HepG2 (cell line): ENCODE measurements around the gene EPHA3. TPM values are rescaled to one million over a fixed set of nuclear protein-coding genes. Genes with fewer than 3 reads are reported as not detected.

Experiments used
- ATAC-seq: fragments of 200-7000 bp; cut with Tn5 transposase; 3 replicates; pipeline ENCODE4 v1.9.1; 2020; ENCODE audit warnings: mild to moderate bottlenecking, moderate library complexity
- BruUV-seq: library from RNA; stranded (reverse); fragments of 400-500 nt; replicated peaks from 2 replicates; lab custom pipeline; 2021; lab: Mats Ljungman, UMichigan
- CTCF ChIA-PET: fragments of 300-600 bp; formaldehyde crosslinking; extraction: SDS; loops from one replicate; lab custom pipeline; 2021; ENCODE audit warnings: low total read pairs, inconsistent platforms, low intra/inter-chr PET ratio; lab: Yijun Ruan, JAX
- POLR2A ChIA-PET: fragments of 350-600 bp; sonication (Branson Sonifier 250); formaldehyde crosslinking; loops from one replicate; lab custom pipeline; 2020; ENCODE audit warnings: antibody characterized with exemption, inconsistent platforms; lab: Yijun Ruan, JAX
- DNase-seq: peaks from one replicate; pipeline ENCODE4 v3.0.0-alpha.2; 2015; ENCODE audit warnings: low spot score
- FAIRE-seq: peaks from 3 replicates; lab custom pipeline; 2011; peaks lifted over from hg19 to GRCh38; lab: Jason Lieb, UNC
- H2AFZ ChIP-seq: one replicate; pipeline ENCODE4 v1.6.1; 2011; ENCODE audit warnings: low read length, inconsistent platforms
- H3K27ac ChIP-seq: fragments of 300-600 bp; 3 replicates; pipeline ENCODE4 v1.8.0; 2011; ENCODE audit warnings: mixed run types, mild to moderate bottlenecking, mixed read lengths, low read length, inconsistent platforms; ENCODE audit not compliant: insufficient read depth; ENCODE audit errors: extremely low read length
- H3K27me3 ChIP-seq, 2 experiments: fragments of 200-600 bp in 1 of 2; 2 replicates in 1 of 2; 3 replicates in 1 of 2; pipeline versions ENCODE4 v1.6.0 to v1.8.0; 2011; ENCODE audit warnings: low read length in 2 of 2, mild to moderate bottlenecking in 2 of 2, moderate library complexity in 2 of 2, inconsistent platforms in 1 of 2; ENCODE audit not compliant: insufficient read depth in 2 of 2, control insufficient read depth in 1 of 2
- H3K36me3 ChIP-seq, 2 experiments: fragments of 200-600 bp in 1 of 2; replicated peaks in 1 of 2; 2 replicates in 1 of 2; 3 replicates in 1 of 2; pipeline versions ENCODE4 v1.5.1 to v1.8.0; 2011; ENCODE audit warnings: low read length in 2 of 2, inconsistent platforms in 1 of 2; ENCODE audit not compliant: insufficient read depth in 2 of 2, control insufficient read depth in 1 of 2
- H3K4me1 ChIP-seq: 2 replicates; pipeline ENCODE4 v1.5.1; 2012; ENCODE audit warnings: low read length, inconsistent platforms; ENCODE audit not compliant: insufficient read depth
- H3K4me2 ChIP-seq: 2 replicates; pipeline ENCODE4 v1.6.0; 2011; ENCODE audit warnings: low read depth, low read length, inconsistent platforms
- H3K4me3 ChIP-seq, 3 experiments: fragments of 200-600 bp in 1 of 3; sonication (generic), shearing (Covaris generic) in 1 of 3; replicated peaks in 1 of 3; 2 replicates each; pipeline ENCODE4 v1.5.1; 2011 to 2016; ENCODE audit warnings: low read length in 3 of 3, inconsistent platforms in 2 of 3, low read depth in 2 of 3, mild to moderate bottlenecking in 2 of 3, control low read depth in 1 of 3, mixed read lengths in 1 of 3; ENCODE audit not compliant: insufficient read depth in 1 of 3
- H3K79me2 ChIP-seq: one replicate; pipeline ENCODE4 v1.6.1; 2011; ENCODE audit warnings: low read length, inconsistent platforms; ENCODE audit not compliant: insufficient read depth
- H3K9ac ChIP-seq: 2 replicates; pipeline ENCODE4 v1.6.0; 2011; ENCODE audit warnings: mild to moderate bottlenecking, low read depth, low read length, inconsistent platforms; ENCODE audit not compliant: insufficient read depth
- H3K9me3 ChIP-seq: 2 replicates; pipeline ENCODE4 v1.5.1; 2012; ENCODE audit warnings: mild to moderate bottlenecking, low read length
- H4K20me1 ChIP-seq: 2 replicates; pipeline ENCODE4 v1.6.0; 2011; ENCODE audit warnings: inconsistent platforms, mild to moderate bottlenecking, low read length, moderate library complexity; ENCODE audit not compliant: insufficient read depth
- ARNTL ChIP-seq: sonication (generic); formaldehyde crosslinking; IDR thresholded peaks from 2 replicates; pipeline ENCODE4 v1.4.0; 2020; ENCODE audit warnings: mild to moderate bottlenecking, missing genetic modification reagents
- FOXA3 ChIP-seq: IDR thresholded peaks from 2 replicates; pipeline ENCODE4 v1.6.1; 2016; ENCODE audit warnings: missing genetic modification reagents, missing compliant biosample characterization
- IRF9 ChIP-seq: sonication (generic); formaldehyde crosslinking; IDR thresholded peaks from 2 replicates; pipeline ENCODE4 v1.8.0; 2022; ENCODE audit warnings: missing genetic modification reagents, mild to moderate bottlenecking, borderline replicate concordance
- NFE2 ChIP-seq: sonication (generic); formaldehyde crosslinking; IDR thresholded peaks from 2 replicates; pipeline ENCODE4 v1.4.0; 2020; ENCODE audit warnings: missing genetic modification reagents
- RAD21 ChIP-seq: fragments of 450-650 bp; formaldehyde crosslinking; IDR thresholded peaks from 2 replicates; pipeline ENCODE4 v1.5.0; 2020; ENCODE audit warnings: mild to moderate bottlenecking
- SRSF4 ChIP-seq: fragments of 200-400 bp; formaldehyde crosslinking; IDR thresholded peaks from one replicate; pipeline ENCODE4 v1.6.1; 2018; ENCODE audit warnings: mild to moderate bottlenecking, low read depth, low read length, moderate library complexity; ENCODE audit not compliant: poor library complexity, severe bottlenecking
- SSRP1 ChIP-seq: IDR thresholded peaks from 2 replicates; pipeline ENCODE4 v1.6.1; 2016; ENCODE audit warnings: control low read depth
- TEAD2 ChIP-seq: sonication (generic); formaldehyde crosslinking; IDR thresholded peaks from 2 replicates; pipeline ENCODE4 v1.9.0; 2021; ENCODE audit warnings: missing genetic modification reagents
- YY1 ChIP-seq: IDR thresholded peaks from 2 replicates; pipeline ENCODE4 v1.6.1; 2011; ENCODE audit warnings: low read length, low read depth, moderate library complexity, mild to moderate bottlenecking; ENCODE audit not compliant: insufficient read depth, insufficient replicate concordance
- ZBTB38 ChIP-seq: sonication (generic); formaldehyde crosslinking; IDR thresholded peaks from 2 replicates; pipeline ENCODE4 v1.5.1; 2020; ENCODE audit warnings: mild to moderate bottlenecking, missing genetic modification reagents
- ZFP36L1 ChIP-seq: sonication (generic); formaldehyde crosslinking; IDR thresholded peaks from 2 replicates; pipeline ENCODE4 v1.8.0; 2022; ENCODE audit warnings: mild to moderate bottlenecking, missing genetic modification reagents, moderate library complexity
- ZNF460 ChIP-seq: sonication (generic); formaldehyde crosslinking; IDR thresholded peaks from 2 replicates; pipeline ENCODE4 v1.5.1; 2020; ENCODE audit warnings: missing genetic modification reagents, mild to moderate bottlenecking, borderline replicate concordance
- ZNF619 ChIP-seq: sonication (generic); formaldehyde crosslinking; IDR thresholded peaks from 2 replicates; pipeline ENCODE4 v1.4.0; 2020; ENCODE audit warnings: mild to moderate bottlenecking, missing genetic modification reagents
- WGBS: methylation state at CpG from one replicate; pipeline ENCODE4 v1.1.6; 2017; ENCODE audit warnings: low lambda C conversion rate; 5-methylcytosine and 5-hydroxymethylcytosine counted together
- in situ Hi-C: cut with HindIII; loops from 2 replicates; pipeline ENCODE4 v1.10.0; 2017; ENCODE audit warnings: low pct_unique_long_range_greater_than_20kb; ENCODE audit not compliant: extremely low pct_ligation_motif_present
- intact Hi-C: fragments of 100-400 bp; cut with micrococcal nuclease; formaldehyde crosslinking; loops from one replicate; pipeline ENCODE4 v1.10.0; 2022; ENCODE audit not compliant: unreplicated experiment
- polyA plus RNA-seq, 8 experiments: library from polyadenylated mRNA; depleted of rRNA in 3 of 8; stranded (reverse) in 7 of 8; unstranded in 1 of 8; fragments of >200 nt; fragmentation: Illumina TruSeq in 4 of 8; extraction: Trizol in 4 of 8; gene quantifications; 2 replicates each; pipeline versions ENCODE4 v1.2.1 to v1.2.3, GENCODE V29; 2011 to 2016; ENCODE audit warnings: low read depth in 4 of 8, missing spikeins in 1 of 8, mixed read lengths in 1 of 8; ENCODE audit not compliant: insufficient read depth in 1 of 8
- total RNA-seq, 5 experiments: library from RNA; depleted of rRNA; stranded (reverse); fragments of >200 nt; fragmentation: Illumina TruSeq; extraction: Trizol; gene quantifications; 2 replicates each; pipeline ENCODE4 v1.2.3, GENCODE V29; 2016; ENCODE audit warnings: low read depth in 1 of 5
- TF ChIP-seq, protein P1 (sequence below): sonication (generic); formaldehyde crosslinking; IDR thresholded peaks from 2 replicates; pipeline ENCODE4 v1.4.0; 2020; ENCODE audit warnings: mild to moderate bottlenecking, missing genetic modification reagents

EPHA3 gene
- total and polyA plus RNA-seq, 2 of the 13 experiments (the other 11 are each of a cell fraction or from before 2014, with no cell fraction given): 0.01 TPM; not detected in 1

GRCh38 chr3:89440386-89440785, 333.0 kb downstream of the EPHA3 start (continued):
- TF ChIP-seq ZFP36L1: no peak
- no peak for TF ChIP-seq FOXA3 (CRISPR knock-in tag)

DNA sequence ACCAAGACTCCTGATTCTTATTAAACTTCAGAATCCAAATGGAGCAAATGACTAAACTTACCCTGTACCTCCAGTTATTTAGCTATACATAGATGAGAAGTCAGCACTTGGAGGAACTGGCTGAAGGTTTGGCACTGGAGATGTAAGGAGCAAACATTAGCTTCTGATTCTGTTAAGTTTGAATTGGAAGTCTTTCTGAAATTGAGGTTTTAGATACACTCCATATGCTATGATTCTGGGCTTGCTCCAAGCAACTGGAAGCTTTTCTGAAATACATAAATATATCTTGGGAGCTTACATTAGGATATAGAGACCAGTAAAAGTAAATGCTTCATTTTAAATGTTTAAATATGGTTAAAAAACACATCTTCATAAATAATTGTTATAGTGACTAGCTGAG, 333.7 kb downstream of the EPHA3 start:
- H3K9me3 ChIP-seq: no peaks in the 10 kb centered on the region
- in situ Hi-C loops (no loop called here), intact Hi-C loops (no loop called here)
- H3K36me3 ChIP-seq: no peaks in the 10 kb centered on the region
- POLR2A ChIA-PET: no interaction called here
- H2AFZ ChIP-seq: no peak overlapping the region
- FAIRE-seq: no peak
- H3K27ac ChIP-seq: no peak overlapping the region
- DNase-seq: no peak
- ATAC-seq: no peak
- BruUV-seq: no TSS peak
- H3K9ac ChIP-seq: no peak overlapping the region
- H3K27me3 ChIP-seq: no peaks in the 10 kb centered on the region; a peak in 1 of 5 replicates
- no peaks in the 10 kb centered on the region for H3K4me1 ChIP-seq
- TF ChIP-seq SSRP1 (CRISPR knock-in tag) (no peak), IRF9 (CRISPR knock-in tag) (no peak)
- TF ChIP-seq, protein P1, sequence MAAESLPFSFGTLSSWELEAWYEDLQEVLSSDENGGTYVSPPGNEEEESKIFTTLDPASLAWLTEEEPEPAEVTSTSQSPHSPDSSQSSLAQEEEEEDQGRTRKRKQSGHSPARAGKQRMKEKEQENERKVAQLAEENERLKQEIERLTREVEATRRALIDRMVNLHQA: no peak
- CTCF ChIA-PET: no interaction called here
- H3K4me2 ChIP-seq: no peak overlapping the region
- H3K4me3 ChIP-seq: no peak overlapping the region
- no peaks in the 10 kb centered on the region for H4K20me1 ChIP-seq
- H3K79me2 ChIP-seq: no peaks in the 10 kb centered on the region

- Histone ChIP-seq H3K4me2 (no peak overlapping the region), H3K79me2 (no peaks in the 10 kb centered on the region), H3K27ac (no peak overlapping the region), H4K20me1 (no peaks in the 10 kb centered on the region), H3K4me3 (no peak overlapping the region), H3K4me1 (no peaks in the 10 kb centered on the region), H3K27me3 (no peaks in the 10 kb centered on the region; a peak in 1 of 5 replicates), H3K36me3 (no peaks in the 10 kb centered on the region), H3K9ac (no peak overlapping the region), H2AFZ (no peak overlapping the region), H3K9me3 (no peaks in the 10 kb centered on the region)
- DNase-seq: no peak
- intact Hi-C loops (no loop called here), in situ Hi-C loops (no loop called here)
- BruUV-seq: no TSS peak
- WGBS: 45% methylated on average over 1 of the region's 1 CpG
- CTCF ChIA-PET: no interaction called here
- no peak for ATAC-seq
- TF ChIP-seq SRSF4 (no peak), ARNTL (CRISPR knock-in tag) (no peak), ZNF460 (CRISPR knock-in tag) (no peak), ZBTB38 (CRISPR knock-in tag) (no peak), NFE2 (CRISPR knock-in tag) (no peak), ZNF619 (CRISPR knock-in tag) (no peak), RAD21 (CRISPR knock-in tag) (no peak), TEAD2 (no peak), YY1 (no peak)
- POLR2A ChIA-PET: no interaction called here
- FAIRE-seq: no peak
These were observed 339.2 kb downstream of the EPHA3 start for GRCh38 chr3:89446593-89446992.
